HepG2 (cell line): ENCODE measurements around the gene PIK3C2B. TPM values are rescaled to one million over a fixed set of nuclear protein-coding genes. Genes with fewer than 3 reads are reported as not detected.

Experiments used
- BCL6 ChIP-seq: IDR thresholded peaks from 2 replicates; pipeline ENCODE4 v1.6.1; 2016; ENCODE audit warnings: missing genetic modification reagents, missing compliant biosample characterization
- BORCS8-MEF2B ChIP-seq: sonication (generic); formaldehyde crosslinking; IDR thresholded peaks from 2 replicates; pipeline ENCODE4 v1.8.0; 2022; ENCODE audit warnings: mild to moderate bottlenecking, missing genetic modification reagents
- HDAC6 ChIP-seq: fragments of 200-600 bp; sonication (generic); IDR thresholded peaks from 2 replicates; pipeline ENCODE4 v1.7.0; 2017; ENCODE audit warnings: mild to moderate bottlenecking, antibody characterized with exemption, low read length, low read depth
- PTBP1 ChIP-seq: fragments of 200-400 bp; formaldehyde crosslinking; IDR thresholded peaks from 2 replicates; pipeline ENCODE4 v1.6.1; 2018; ENCODE audit warnings: low read length, low read depth; ENCODE audit not compliant: poor library complexity, severe bottlenecking
- SAP130 ChIP-seq: IDR thresholded peaks from 2 replicates; pipeline ENCODE4 v1.6.1; 2016; ENCODE audit warnings: low read depth
- THAP11 ChIP-seq: IDR thresholded peaks from 2 replicates; pipeline ENCODE4 v1.6.1; 2016; ENCODE audit warnings: missing biosample characterization, missing genetic modification reagents
- ZFP1 ChIP-seq: IDR thresholded peaks from 2 replicates; pipeline ENCODE4 v1.6.1; 2016
- ZFP36L1 ChIP-seq: sonication (generic); formaldehyde crosslinking; IDR thresholded peaks from 2 replicates; pipeline ENCODE4 v1.8.0; 2022; ENCODE audit warnings: mild to moderate bottlenecking, missing genetic modification reagents, moderate library complexity
- ZFP36L2 ChIP-seq: sonication (generic); formaldehyde crosslinking; IDR thresholded peaks from 2 replicates; pipeline ENCODE4 v1.4.0; 2020; ENCODE audit warnings: missing genetic modification reagents
- ZKSCAN1 ChIP-seq: fragments of 150-350 bp; IDR thresholded peaks from 2 replicates; pipeline ENCODE4 v1.6.1; 2014; ENCODE audit warnings: low read length
- ZNF180 ChIP-seq: sonication (generic); formaldehyde crosslinking; IDR thresholded peaks from 2 replicates; pipeline ENCODE4 v1.4.0; 2020; ENCODE audit warnings: low read depth, missing genetic modification reagents, borderline replicate concordance
- ZNF335 ChIP-seq: sonication (generic); formaldehyde crosslinking; IDR thresholded peaks from 2 replicates; pipeline ENCODE4 v1.4.0; 2020; ENCODE audit warnings: missing genetic modification reagents
- ZNF652 ChIP-seq: IDR thresholded peaks from 2 replicates; pipeline ENCODE4 v1.6.1; 2016; ENCODE audit warnings: low read depth, borderline replicate concordance
- ZNF670 ChIP-seq: sonication (generic); formaldehyde crosslinking; IDR thresholded peaks from 2 replicates; pipeline ENCODE4 v1.8.0; 2022; ENCODE audit warnings: mild to moderate bottlenecking, missing genetic modification reagents, borderline replicate concordance
- polyA plus RNA-seq, 8 experiments: library from polyadenylated mRNA; depleted of rRNA in 3 of 8; stranded (reverse) in 7 of 8; unstranded in 1 of 8; fragments of >200 nt; fragmentation: Illumina TruSeq in 4 of 8; extraction: Trizol in 4 of 8; gene quantifications; 2 replicates each; pipeline versions ENCODE4 v1.2.1 to v1.2.3, GENCODE V29; 2011 to 2016; ENCODE audit warnings: low read depth in 4 of 8, missing spikeins in 1 of 8, mixed read lengths in 1 of 8; ENCODE audit not compliant: insufficient read depth in 1 of 8
- total RNA-seq, 5 experiments: library from RNA; depleted of rRNA; stranded (reverse); fragments of >200 nt; fragmentation: Illumina TruSeq; extraction: Trizol; gene quantifications; 2 replicates each; pipeline ENCODE4 v1.2.3, GENCODE V29; 2016; ENCODE audit warnings: low read depth in 1 of 5
- TF ChIP-seq, protein P1 (sequence below): sonication (generic); formaldehyde crosslinking; IDR thresholded peaks from 2 replicates; pipeline ENCODE4 v1.5.0; 2020; ENCODE audit warnings: missing genetic modification reagents
- TF ChIP-seq, protein P2 (sequence below), 2 experiments: fragments of 450-650 bp in 1 of 2; sonication (generic) in 1 of 2; formaldehyde crosslinking in 1 of 2; IDR thresholded peaks; 2 replicates each; pipeline versions ENCODE4 v1.6.1 to v1.8.0; 2016 to 2022; ENCODE audit warnings: antibody characterized with exemption in 1 of 2, mild to moderate bottlenecking in 1 of 2, missing genetic modification reagents in 1 of 2
- TF ChIP-seq, protein P3 (sequence below): IDR thresholded peaks from 2 replicates; pipeline ENCODE4 v1.6.1; 2016; ENCODE audit warnings: missing genetic modification reagents, missing compliant biosample characterization
- TF ChIP-seq, protein P4 (sequence below), 2 experiments: fragments of 450-650 bp in 1 of 2; sonication (generic) in 1 of 2; formaldehyde crosslinking; IDR thresholded peaks; 2 replicates each; pipeline versions ENCODE4 v1.5.0 to v1.8.0; 2020 to 2022; ENCODE audit warnings: mild to moderate bottlenecking in 1 of 2, missing genetic modification reagents in 1 of 2

The PIK3C2B gene
- total and polyA plus RNA-seq, 2 of the 13 experiments (the other 11 are each of a cell fraction or from before 2014, with no cell fraction given): 3.4 to 4.5 TPM

DNA sequence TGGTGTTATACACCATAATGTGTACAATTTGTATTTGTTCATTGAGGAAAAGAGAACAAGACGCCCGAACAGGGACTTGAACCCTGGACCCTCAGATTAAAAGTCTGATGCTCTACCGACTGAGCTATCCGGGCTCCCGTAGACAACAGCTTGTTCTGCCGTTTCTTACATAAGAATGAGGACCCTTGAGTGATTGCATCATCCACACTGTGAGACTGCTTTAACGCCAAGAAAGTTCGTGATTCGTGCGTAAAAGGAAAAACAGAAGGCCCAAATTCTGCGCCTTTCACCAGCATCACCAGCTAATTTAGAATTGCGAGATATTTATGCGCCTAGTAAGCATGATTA is 12.3 kb upstream of the PIK3C2B start (continued):
- no peak for TF ChIP-seq PTBP1
- TF ChIP-seq, protein P1, sequence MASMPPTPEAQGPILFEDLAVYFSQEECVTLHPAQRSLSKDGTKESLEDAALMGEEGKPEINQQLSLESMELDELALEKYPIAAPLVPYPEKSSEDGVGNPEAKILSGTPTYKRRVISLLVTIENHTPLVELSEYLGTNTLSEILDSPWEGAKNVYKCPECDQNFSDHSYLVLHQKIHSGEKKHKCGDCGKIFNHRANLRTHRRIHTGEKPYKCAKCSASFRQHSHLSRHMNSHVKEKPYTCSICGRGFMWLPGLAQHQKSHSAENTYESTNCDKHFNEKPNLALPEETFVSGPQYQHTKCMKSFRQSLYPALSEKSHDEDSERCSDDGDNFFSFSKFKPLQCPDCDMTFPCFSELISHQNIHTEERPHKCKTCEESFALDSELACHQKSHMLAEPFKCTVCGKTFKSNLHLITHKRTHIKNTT: no peak
- TF ChIP-seq HDAC6: no peak
- peak; percentile 74 for TF ChIP-seq ZNF335 (CRISPR knock-in tag)
- peak; percentile 62 for TF ChIP-seq SAP130 (CRISPR knock-in tag)
- 0 out of 2 replicates have a peak, but pooled peaks have one; percentile 53 for TF ChIP-seq ZKSCAN1
- TF ChIP-seq BORCS8-MEF2B: no peak
- TF ChIP-seq ZNF652 (CRISPR knock-in tag): peak; percentile 26; the same call in 1 of the 2 replicates
- TF ChIP-seq, protein P2, sequence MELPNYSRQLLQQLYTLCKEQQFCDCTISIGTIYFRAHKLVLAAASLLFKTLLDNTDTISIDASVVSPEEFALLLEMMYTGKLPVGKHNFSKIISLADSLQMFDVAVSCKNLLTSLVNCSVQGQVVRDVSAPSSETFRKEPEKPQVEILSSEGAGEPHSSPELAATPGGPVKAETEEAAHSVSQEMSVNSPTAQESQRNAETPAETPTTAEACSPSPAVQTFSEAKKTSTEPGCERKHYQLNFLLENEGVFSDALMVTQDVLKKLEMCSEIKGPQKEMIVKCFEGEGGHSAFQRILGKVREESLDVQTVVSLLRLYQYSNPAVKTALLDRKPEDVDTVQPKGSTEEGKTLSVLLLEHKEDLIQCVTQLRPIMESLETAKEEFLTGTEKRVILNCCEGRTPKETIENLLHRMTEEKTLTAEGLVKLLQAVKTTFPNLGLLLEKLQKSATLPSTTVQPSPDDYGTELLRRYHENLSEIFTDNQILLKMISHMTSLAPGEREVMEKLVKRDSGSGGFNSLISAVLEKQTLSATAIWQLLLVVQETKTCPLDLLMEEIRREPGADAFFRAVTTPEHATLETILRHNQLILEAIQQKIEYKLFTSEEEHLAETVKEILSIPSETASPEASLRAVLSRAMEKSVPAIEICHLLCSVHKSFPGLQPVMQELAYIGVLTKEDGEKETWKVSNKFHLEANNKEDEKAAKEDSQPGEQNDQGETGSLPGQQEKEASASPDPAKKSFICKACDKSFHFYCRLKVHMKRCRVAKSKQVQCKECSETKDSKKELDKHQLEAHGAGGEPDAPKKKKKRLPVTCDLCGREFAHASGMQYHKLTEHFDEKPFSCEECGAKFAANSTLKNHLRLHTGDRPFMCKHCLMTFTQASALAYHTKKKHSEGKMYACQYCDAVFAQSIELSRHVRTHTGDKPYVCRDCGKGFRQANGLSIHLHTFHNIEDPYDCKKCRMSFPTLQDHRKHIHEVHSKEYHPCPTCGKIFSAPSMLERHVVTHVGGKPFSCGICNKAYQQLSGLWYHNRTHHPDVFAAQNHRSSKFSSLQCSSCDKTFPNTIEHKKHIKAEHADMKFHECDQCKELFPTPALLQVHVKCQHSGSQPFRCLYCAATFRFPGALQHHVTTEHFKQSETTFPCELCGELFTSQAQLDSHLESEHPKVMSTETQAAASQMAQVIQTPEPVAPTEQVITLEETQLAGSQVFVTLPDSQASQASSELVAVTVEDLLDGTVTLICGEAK (IDR thresholded peaks at IDR 0.05): no peak
- TF ChIP-seq, protein P2 (CRISPR knock-in tag; IDR thresholded peaks at IDR 0.05): no peak
- TF ChIP-seq ZNF180: no peak
- peak; percentile 80; the same call in 1 of the 2 replicates for TF ChIP-seq ZFP1 (CRISPR knock-in tag)
- TF ChIP-seq, protein P3, sequence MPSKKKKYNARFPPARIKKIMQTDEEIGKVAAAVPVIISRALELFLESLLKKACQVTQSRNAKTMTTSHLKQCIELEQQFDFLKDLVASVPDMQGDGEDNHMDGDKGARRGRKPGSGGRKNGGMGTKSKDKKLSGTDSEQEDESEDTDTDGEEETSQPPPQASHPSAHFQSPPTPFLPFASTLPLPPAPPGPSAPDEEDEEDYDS (CRISPR knock-in tag): peak; percentile 76
- TF ChIP-seq BCL6 (CRISPR knock-in tag): peak; percentile 63
- TF ChIP-seq, protein P4, sequence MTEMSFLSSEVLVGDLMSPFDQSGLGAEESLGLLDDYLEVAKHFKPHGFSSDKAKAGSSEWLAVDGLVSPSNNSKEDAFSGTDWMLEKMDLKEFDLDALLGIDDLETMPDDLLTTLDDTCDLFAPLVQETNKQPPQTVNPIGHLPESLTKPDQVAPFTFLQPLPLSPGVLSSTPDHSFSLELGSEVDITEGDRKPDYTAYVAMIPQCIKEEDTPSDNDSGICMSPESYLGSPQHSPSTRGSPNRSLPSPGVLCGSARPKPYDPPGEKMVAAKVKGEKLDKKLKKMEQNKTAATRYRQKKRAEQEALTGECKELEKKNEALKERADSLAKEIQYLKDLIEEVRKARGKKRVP (CRISPR knock-in tag; IDR thresholded peaks at IDR 0.05): peak; percentile 99 to 100
- TF ChIP-seq THAP11 (CRISPR knock-in tag): peak; percentile 70
- TF ChIP-seq ZFP36L1: no peak
- TF ChIP-seq ZNF670: peak; percentile 25
- TF ChIP-seq ZFP36L2: no peak
